ENCODE measurements around the gene INO80C. TPM values are rescaled to one million over a fixed set of nuclear protein-coding genes. Genes with fewer than 3 reads are reported as not detected.

Gene INO80C
- total RNA-seq, 3 donors from 2014 or later: 39.0 to 51.7 (median 41.8) TPM

GRCh38 chr18:35426786-35427185, 71.0 kb downstream of the INO80C start:
- H3K27me3 Mint-ChIP-seq (ENCODE audit: low read depth): no peaks in the 10 kb centered on the region
- ATAC-seq (no peak), DNase-seq (no peak)
- no peak overlapping the region for H3K4me3 Mint-ChIP-seq
- no peaks in the 10 kb centered on the region for H3K36me3 Mint-ChIP-seq (ENCODE audit: insufficient read depth)
- no peaks in the 10 kb centered on the region for H3K4me1 Mint-ChIP-seq (ENCODE audit: low read depth)
- no peaks in the 10 kb centered on the region for H3K9me3 Mint-ChIP-seq

GRCh38 chr18:35424356-35424755, 73.4 kb downstream of the INO80C start:
- no peaks in the 10 kb centered on the region for H3K9me3 Mint-ChIP-seq
- H3K36me3 Mint-ChIP-seq (ENCODE audit: insufficient read depth): no peaks in the 10 kb centered on the region
- H3K4me1 Mint-ChIP-seq (ENCODE audit: low read depth): no peaks in the 10 kb centered on the region
- no peak for ATAC-seq
- no peak for DNase-seq
- H3K27me3 Mint-ChIP-seq (ENCODE audit: low read depth): peaks cover 3% of the 10 kb centered on the region
- no peak overlapping the region for H3K4me3 Mint-ChIP-seq

- Mint-ChIP-seq H3K9me3 (peaks cover 11% of the 10 kb centered on the region), H3K4me3 (no peak overlapping the region), H3K4me1 (ENCODE audit: low read depth) (no peaks in the 10 kb centered on the region), H3K36me3 (ENCODE audit: insufficient read depth) (no peaks in the 10 kb centered on the region), H3K27me3 (ENCODE audit: low read depth) (peaks cover 3% of the 10 kb centered on the region)
- DNase-seq (no peak), ATAC-seq (no peak)
Measured at GRCh38 chr18:35422237-35422636, 75.5 kb downstream of the INO80C start.

GRCh38 chr18:35418610-35419009, 79.2 kb downstream of the INO80C start:
- H3K4me1 Mint-ChIP-seq (ENCODE audit: low read depth): peaks cover 12% of the 10 kb centered on the region
- H3K36me3 Mint-ChIP-seq (ENCODE audit: insufficient read depth): no peaks in the 10 kb centered on the region
- peaks cover 14% of the 10 kb centered on the region for H3K9me3 Mint-ChIP-seq
- no peak for DNase-seq
- no peak for ATAC-seq
- peaks cover 3% of the 10 kb centered on the region for H3K27me3 Mint-ChIP-seq (ENCODE audit: low read depth)
- H3K4me3 Mint-ChIP-seq: no peak overlapping the region

Other genes with a start within 250 kb of the INO80C start
- 1 to 10 TPM; 5.0 to 8.5 (median 5.1) TPM for gene ZSCAN30, start 207.7 kb downstream of the INO80C start, total RNA-seq
- gene ZNF24, start 153.5 kb downstream of the INO80C start, total RNA-seq: 10 to 100 TPM; 53.5 to 61.5 (median 59.6) TPM
- gene ZNF396, start 120.6 kb downstream of the INO80C start, total RNA-seq: under 1 TPM; 0.20 to 0.49 (median 0.29) TPM
- gene GALNT1, start 83.8 kb upstream of the INO80C start, total RNA-seq: 10 to 100 TPM; 39.5 to 47.0 (median 43.9) TPM